ENCODE results near the gene CLPTM1L.

Gene CLPTM1L

GRCh38 chr5:1270933-1271914, 73.7 kb downstream of the CLPTM1L start:
- DNase-seq = no peak

DNA sequence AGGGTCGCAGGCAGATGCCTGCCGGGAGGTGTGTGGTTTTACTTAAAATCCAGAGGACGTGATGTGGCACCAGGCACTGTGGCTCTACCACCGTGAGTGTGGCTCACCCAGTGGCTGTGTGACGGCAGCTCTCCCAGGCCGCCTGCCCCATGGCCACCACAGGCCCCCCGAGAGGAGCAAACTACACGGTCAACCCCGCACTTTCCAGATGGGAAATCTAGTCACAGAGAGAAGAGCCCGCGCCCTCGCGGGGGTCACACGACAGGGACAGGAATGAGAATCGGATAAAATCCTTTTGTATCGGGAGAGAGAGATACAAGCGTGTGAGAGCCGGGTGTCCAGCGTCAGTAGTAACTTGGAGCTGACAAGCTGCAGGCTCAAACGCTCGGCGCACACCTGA, 74.5 kb downstream of the CLPTM1L start:
- DNase-seq = no peak

- peak in 2 of 5 experiments; percentile 37 to 86 for DNase-seq
Observed at GRCh38 chr5:1268666-1269065, 76.2 kb downstream of the CLPTM1L start.

DNA sequence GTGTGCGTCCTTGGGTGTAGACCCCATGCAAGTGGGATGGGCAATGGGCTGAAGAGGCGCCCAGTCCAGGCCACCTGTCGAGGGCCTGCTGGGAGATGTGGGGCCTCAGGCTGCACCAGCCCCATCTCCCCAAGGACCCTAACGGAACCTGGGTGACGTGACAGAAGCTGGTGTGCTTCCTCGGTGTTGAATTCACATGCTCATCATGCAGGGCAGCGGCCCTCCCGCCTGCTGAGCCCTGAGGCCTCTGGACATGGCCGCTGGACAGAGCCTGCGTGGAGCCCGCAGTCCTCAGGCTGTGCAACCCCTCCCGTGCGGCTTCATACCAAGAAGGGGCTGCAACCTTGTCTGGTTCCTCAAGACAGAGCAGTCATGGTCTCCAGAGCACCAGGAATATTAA, 76.8 kb downstream of the CLPTM1L start:
- DNase-seq = no peak
